ENCODE results near the gene SLC10A6. TPM values are rescaled to one million over a fixed set of nuclear protein-coding genes. Genes with fewer than 3 reads are reported as not detected.

SLC10A6 gene
- polyA plus RNA-seq, 1 donor from 2014 or later: not detected

DNA sequence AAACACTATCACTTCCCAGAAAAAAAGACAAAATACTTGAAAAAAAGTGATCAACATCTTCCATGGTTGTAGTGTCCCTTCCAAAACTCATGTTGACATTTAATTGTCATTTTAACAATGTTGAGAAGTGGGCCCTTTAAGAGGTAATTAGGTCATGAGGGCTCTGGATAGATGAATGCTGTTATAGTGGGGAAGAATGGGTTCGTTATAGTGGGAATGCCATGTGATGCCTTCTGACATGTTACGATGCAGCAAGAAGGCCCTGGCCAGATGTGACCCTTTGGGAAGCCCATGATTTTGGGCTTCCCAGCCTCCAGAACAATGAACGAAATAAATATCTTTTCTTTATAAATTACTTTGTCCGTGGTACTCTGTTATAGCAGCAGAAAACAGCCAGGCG, 4.0 kb upstream of the SLC10A6 start:
- Histone ChIP-seq H3K36me3 (ENCODE audit: insufficient read depth, low read length) (no peaks in the 10 kb centered on the region), H3K9ac (ENCODE audit: low read length) (no peak overlapping the region), H2AFZ (ENCODE audit: low read depth, low read length) (no peak overlapping the region), H3F3A (ENCODE audit: insufficient read depth, low read length, poor library complexity, severe bottlenecking) (no peaks in the 10 kb centered on the region), H3K27ac (ENCODE audit: low read length) (no peak overlapping the region), H3K9me2 (ENCODE audit: insufficient read depth, low read length) (no peaks in the 10 kb centered on the region), H4K20me1 (ENCODE audit: insufficient read depth) (no peaks in the 10 kb centered on the region), H3K27me3 (ENCODE audit: insufficient read depth, low read depth, low read length) (no peaks in the 10 kb centered on the region), H3K4me3 (ENCODE audit: low read length) (no peak overlapping the region), H3K4me2 (ENCODE audit: low read length) (no peak overlapping the region), H3K9me3 (ENCODE audit: low read length) (no peaks in the 10 kb centered on the region), H3K79me2 (replicated peaks; ENCODE audit: insufficient read depth, low read length) (no peaks in the 10 kb centered on the region)
- TF ChIP-seq POLR2AphosphoS5 (IDR thresholded peaks at IDR 0.05): no peak
- TF ChIP-seq EP300 (conservative IDR thresholded peaks at IDR 0.05; ENCODE audit: poor library complexity, severe bottlenecking): no peak
- TF ChIP-seq RAD21 (conservative IDR thresholded peaks at IDR 0.05): no peak
- TF ChIP-seq EZH2 (IDR thresholded peaks at IDR 0.05; ENCODE audit: borderline replicate concordance, insufficient read depth, low read length, poor library complexity, severe bottlenecking): no peak
- no peak for TF ChIP-seq REST (IDR thresholded peaks at IDR 0.05; ENCODE audit: borderline replicate concordance)
- no peak for TF ChIP-seq MXI1 (conservative IDR thresholded peaks at IDR 0.05; ENCODE audit: poor library complexity, severe bottlenecking)
- no peak for TF ChIP-seq SMC3 (conservative IDR thresholded peaks at IDR 0.05; ENCODE audit: poor library complexity)
- TF ChIP-seq, protein P1, sequence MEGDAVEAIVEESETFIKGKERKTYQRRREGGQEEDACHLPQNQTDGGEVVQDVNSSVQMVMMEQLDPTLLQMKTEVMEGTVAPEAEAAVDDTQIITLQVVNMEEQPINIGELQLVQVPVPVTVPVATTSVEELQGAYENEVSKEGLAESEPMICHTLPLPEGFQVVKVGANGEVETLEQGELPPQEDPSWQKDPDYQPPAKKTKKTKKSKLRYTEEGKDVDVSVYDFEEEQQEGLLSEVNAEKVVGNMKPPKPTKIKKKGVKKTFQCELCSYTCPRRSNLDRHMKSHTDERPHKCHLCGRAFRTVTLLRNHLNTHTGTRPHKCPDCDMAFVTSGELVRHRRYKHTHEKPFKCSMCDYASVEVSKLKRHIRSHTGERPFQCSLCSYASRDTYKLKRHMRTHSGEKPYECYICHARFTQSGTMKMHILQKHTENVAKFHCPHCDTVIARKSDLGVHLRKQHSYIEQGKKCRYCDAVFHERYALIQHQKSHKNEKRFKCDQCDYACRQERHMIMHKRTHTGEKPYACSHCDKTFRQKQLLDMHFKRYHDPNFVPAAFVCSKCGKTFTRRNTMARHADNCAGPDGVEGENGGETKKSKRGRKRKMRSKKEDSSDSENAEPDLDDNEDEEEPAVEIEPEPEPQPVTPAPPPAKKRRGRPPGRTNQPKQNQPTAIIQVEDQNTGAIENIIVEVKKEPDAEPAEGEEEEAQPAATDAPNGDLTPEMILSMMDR (IDR thresholded peaks at IDR 0.05; ENCODE audit: poor library complexity, severe bottlenecking): no peak
- no peak for TF ChIP-seq TAF1 (IDR thresholded peaks at IDR 0.05; ENCODE audit: low read depth)

GRCh38 chr4:86848136-86848535, 1.0 kb downstream of the SLC10A6 start:
- no peak overlapping the region for H3K4me2 ChIP-seq (ENCODE audit: low read length)
- H3K9me2 ChIP-seq (ENCODE audit: insufficient read depth, low read length): no peaks in the 10 kb centered on the region
- TF ChIP-seq EZH2 (IDR thresholded peaks at IDR 0.05; ENCODE audit: borderline replicate concordance, insufficient read depth, low read length, poor library complexity, severe bottlenecking) (no peak), SMC3 (conservative IDR thresholded peaks at IDR 0.05; ENCODE audit: poor library complexity) (no peak), REST (IDR thresholded peaks at IDR 0.05; ENCODE audit: borderline replicate concordance) (no peak), EP300 (conservative IDR thresholded peaks at IDR 0.05; ENCODE audit: poor library complexity, severe bottlenecking) (no peak)
- H3K27me3 ChIP-seq (ENCODE audit: insufficient read depth, low read depth, low read length): no peaks in the 10 kb centered on the region
- no peak overlapping the region for H3K9ac ChIP-seq (ENCODE audit: low read length)
- no peaks in the 10 kb centered on the region for H3K36me3 ChIP-seq (ENCODE audit: insufficient read depth, low read length)
- H3K4me3 ChIP-seq (ENCODE audit: low read length): no peak overlapping the region
- H3K79me2 ChIP-seq (replicated peaks; ENCODE audit: insufficient read depth, low read length): no peaks in the 10 kb centered on the region
- no peak overlapping the region for H2AFZ ChIP-seq (ENCODE audit: low read depth, low read length)
- H3K9me3 ChIP-seq (ENCODE audit: low read length): no peaks in the 10 kb centered on the region
- H4K20me1 ChIP-seq (ENCODE audit: insufficient read depth): no peaks in the 10 kb centered on the region
- no peaks in the 10 kb centered on the region for H3F3A ChIP-seq (ENCODE audit: insufficient read depth, low read length, poor library complexity, severe bottlenecking)
- no peak overlapping the region for H3K27ac ChIP-seq (ENCODE audit: low read length)
